Iris pigment epithelial cell (primary cell): ENCODE data around the gene ZDHHC12.

ENCODE experiments used
- DNase-seq: peaks from one replicate; pipeline ENCODE4 v3.0.0-alpha.2; 2011; ENCODE audit warnings: low read depth

The ZDHHC12 gene

GRCh38 chr9:128723866-128724743, at the start of gene ZDHHC12:
Gene ZDHHC12, minus strand, starts transcription at chr9:128724127. Its CDS starts 34 bp downstream, at chr9:128724093.
- peak; percentile 99 for DNase-seq

DNA sequence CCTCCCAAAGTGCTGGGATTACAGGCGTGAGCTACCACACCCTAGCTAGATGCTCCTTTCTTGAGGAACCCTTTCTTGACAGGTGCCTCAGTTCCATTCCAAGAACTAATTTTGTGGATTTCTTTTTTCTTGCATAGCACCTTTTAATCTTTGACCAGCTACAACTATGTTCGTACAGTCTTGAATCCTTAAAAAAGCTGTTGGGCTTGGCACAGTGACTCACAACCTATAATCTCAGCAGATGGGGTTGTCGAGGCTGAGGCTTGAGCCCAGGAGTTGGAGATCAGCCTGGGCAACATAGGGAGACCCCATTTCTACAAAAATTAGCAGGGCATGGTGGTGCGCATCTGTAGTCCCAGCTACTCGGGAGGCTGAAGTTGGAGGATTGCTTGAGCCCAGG, 49.1 kb upstream of the ZDHHC12 start:
- DNase-seq, result no peak

DNA sequence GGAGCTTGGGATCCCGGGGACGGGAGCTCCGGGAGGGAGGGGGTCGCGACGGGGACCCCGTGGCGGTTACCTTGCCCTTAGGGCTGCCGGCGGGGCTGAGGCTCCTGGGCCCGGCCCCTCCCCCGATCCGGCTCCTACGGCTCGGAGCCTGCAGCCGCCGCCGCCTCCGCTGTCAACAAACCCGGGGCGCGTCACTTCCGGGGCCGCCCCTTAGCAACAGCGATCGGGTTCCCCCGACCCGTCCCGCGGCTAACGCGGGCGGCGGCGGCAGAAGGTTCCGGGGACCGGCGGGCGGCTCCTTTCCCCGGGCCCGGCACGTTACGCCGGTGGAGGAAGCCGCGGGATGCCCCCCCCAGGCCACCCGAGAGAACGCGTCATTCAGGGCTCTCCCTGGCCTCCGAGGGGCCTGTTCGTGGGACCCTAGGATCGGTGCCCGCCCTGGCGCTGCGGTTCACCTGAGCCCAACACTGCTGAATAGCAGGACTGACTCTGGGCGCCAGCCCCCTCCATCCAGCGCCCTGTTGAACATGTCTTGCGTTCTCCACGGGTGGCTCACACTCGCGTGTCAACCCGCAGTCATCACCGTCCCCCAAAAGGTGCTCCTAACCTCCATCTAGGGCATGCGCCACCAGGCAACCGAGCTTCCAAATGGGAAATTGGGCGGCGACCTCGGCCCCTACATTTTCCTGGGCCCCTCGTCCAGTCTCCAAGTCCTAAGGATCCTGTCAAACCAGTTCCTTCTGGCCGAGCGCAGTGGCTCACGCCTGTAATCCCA, 48.0 kb upstream of the ZDHHC12 start, which contains the start of gene ZER1:
ZER1 (minus strand) TSS at position 183 of the 775 bp plus-strand sequence. CDS start 16,362 bp downstream, outside the sequence.
- peak; percentile 92 for DNase-seq

DNA sequence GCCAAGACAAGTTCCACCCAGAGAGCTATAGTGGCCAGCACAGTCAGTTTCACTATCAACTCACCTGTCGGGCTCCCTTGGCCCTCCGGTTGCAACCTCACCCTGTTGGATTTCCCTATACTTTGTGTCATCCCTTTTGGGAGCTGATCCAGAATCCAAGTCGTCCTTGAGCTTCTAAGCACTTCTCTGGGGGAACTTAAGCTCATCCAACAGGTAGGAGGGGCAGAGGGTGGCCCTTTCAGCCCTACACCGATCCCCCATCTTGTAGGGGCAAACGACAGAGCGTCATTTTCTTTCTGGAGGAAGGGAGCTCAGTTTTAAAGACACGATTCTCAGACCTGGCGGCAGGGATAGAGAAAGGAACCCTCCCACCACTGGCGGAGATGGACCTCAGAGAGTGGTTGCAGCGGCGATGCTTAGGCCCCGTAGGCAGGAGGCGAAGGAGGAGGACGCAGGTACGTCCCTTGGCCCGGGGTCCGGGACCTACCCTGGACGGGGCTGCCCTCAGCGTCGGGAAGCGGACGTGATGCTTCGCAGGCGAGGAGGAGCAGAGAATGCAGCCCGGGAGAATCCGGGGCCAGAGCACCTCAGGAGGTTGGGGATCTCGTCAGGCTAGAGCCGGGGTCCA, 47.3 kb upstream of the ZDHHC12 start:
- DNase-seq, result peak; percentile 32

GRCh38 chr9:128770286-128771030, 46.5 kb upstream of the ZDHHC12 start:
- no peak for DNase-seq

- no peak for DNase-seq
Observed at GRCh38 chr9:128768606-128769005, 44.7 kb upstream of the ZDHHC12 start.

GRCh38 chr9:128765499-128765898, 41.6 kb upstream of the ZDHHC12 start:
- no peak for DNase-seq

DNA sequence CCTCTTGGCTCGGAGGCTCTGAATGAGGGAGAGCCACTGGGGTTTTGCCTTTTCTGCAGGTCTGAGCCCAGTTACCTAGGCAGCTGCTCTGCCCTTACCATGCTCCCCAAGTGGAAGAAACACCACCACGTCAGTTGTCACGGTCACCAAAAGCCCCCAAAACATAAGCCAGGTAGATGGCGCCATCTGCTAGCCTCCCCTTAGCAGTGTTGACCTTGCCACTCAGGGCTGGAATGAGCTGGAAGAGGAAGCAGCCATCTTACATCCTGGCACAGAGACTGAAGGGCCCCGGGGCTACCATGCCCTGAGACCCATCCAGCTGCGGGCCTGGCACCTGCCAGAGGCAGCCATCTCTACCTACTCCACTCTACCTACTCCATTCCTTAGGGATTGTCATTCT, 40.4 kb upstream of the ZDHHC12 start:
- DNase-seq, result no peak

DNA sequence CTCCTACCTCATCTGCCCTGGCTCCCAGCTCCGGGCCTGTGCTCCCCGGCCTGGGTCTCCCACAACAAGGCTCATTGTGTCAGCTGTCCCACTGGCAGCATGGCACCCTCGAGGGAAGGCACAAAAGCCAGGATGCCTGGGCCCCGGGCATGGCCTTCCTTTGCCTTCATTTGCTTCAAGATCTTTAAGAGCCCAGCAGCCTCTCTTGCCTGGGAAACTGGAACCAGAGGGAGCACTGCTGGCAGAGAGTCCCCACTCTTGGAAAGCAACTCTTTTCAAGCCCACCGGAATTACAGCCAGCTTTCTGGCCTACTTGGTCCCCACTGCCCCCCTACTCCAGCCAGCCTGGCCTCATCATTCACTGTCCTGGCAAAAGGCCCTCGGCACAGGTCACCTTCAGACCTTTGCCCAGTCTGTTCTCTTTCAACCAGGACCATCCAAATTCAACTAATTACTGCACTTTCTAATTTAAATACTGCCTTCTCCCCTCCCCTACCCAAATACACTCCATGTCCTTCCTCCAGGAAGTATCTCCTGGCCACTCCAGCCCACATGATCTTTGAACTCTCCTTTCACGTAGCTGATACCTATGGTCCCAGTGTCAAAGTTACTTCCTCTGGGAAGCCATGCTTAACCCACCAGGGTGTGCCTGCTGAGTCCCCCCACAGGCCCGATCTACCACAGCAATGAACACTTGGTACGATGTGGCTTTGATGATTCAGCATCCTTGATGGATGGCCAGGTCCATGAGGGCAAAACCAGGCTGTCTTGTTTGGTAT, 38.9 kb upstream of the ZDHHC12 start:
- no peak for DNase-seq

DNA sequence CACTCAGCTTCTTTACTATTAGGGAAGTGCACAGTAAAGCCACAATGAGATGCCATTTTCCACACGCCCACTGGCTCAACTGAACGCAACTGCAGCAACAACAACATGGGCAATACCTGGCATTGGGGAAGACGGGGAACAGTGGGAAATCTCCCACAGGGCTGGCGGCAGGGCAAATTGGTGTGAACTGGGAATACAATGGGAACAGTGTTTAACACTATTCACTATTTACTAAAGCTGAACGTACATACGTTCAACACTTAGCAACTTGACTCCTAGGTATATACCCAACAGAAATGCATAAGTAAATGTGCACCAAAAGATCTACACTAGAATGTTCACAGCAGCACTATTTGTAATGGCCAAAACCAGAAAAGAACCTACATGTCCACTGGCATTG, 33.7 kb upstream of the ZDHHC12 start:
- DNase-seq, result no peak

DNA sequence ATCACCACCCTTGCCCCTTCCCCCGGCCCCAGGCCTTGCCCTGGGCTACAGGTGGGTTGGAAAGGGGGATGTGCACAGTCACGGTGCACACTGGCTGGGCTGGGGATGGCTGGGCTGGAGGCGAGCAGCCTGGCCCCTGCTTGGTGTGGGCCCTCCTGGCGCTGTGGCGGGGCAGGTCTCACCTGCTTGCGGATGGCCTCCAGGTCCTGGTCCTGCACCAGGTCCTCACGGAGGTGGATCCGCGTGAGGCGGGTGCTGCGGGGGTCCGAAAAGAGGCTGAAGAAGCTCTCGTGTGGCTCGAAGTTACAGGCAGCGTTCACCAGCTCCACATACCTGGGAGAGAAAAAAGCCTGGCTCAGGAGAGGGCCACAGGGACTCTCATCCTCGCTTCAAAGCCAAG, 29.7 kb upstream of the ZDHHC12 start:
- DNase-seq, result no peak

GRCh38 chr9:128750926-128751595, 27.1 kb upstream of the ZDHHC12 start:
- no peak for DNase-seq

DNA sequence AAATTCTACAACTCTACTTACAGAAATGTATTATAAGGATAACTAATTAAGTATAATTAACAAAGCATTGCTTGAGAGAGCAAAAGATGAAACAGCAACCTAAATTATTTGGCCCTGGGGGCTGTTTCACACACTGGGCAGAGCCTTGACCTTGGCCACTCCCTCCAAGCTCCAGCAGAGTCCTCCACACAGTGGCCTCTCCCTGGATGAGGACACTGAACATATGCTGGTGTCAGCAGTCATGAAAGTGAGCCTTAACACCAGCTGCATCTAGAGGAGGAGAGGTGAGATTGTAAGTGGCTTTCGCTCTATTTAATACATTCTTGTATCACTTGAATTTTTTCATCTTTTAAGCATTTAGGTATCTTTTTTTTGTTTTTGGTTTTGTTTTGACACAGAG, 23.3 kb upstream of the ZDHHC12 start:
- no peak for DNase-seq

DNA sequence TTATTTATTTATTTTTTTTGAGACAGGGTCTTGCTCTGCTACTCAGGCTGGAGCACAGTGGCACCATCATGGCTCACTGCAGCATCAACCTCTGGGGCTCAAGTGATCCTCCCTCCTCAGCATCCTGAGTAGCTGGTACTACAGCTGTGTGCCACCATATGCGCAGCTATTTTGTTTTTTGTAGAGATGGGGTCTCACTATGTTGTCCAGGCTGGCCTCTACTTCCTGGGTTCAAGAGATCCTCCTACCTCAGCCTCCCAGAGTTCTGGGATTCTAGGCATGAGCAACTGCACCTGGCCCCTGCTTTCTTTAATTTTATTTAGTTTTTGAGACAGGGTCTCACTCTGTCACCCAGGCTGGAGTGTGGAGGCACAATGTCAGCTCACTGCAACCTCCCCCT, 19.5 kb upstream of the ZDHHC12 start:
- DNase-seq, result no peak

DNA sequence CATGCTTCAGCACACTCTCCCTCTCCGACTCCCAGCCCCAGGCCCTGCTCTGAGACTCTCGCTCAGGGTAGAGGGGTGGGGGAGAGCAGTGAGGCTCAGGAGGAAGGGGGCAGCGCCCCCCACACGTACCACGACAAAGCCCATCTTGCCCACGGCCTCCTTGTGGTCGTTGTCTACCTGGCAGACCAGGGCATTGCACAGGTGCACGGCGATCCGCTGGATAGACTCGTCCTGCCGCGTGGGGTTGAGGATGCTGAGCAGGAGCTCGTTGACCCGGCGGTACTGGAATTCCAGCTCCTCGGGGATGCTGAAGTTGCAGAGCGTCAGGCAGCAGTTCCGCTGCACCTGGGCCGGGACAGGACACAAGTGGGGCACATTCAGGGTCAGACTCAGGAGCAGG, 18.5 kb upstream of the ZDHHC12 start:
- DNase-seq, result no peak

DNA sequence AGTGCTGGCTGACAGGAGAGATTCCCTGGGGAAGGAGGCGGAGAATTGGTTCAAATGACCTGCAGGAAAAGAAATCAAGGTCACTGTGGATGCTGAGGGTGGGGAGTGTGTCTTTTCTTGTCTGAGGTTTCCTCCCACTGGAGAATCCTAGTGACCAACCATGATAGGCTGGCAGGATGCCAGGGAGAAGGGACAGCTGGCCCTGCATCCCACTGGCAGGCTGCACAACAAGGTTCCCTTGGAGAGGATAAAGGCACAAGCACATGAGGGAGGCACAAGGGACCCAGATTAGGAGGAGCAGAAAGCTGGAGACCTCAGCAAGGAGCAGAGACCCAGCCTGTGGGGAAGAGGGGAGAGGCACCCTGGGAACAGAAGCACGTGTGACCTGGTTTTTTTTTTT, 11.4 kb upstream of the ZDHHC12 start:
- DNase-seq, result no peak

DNA sequence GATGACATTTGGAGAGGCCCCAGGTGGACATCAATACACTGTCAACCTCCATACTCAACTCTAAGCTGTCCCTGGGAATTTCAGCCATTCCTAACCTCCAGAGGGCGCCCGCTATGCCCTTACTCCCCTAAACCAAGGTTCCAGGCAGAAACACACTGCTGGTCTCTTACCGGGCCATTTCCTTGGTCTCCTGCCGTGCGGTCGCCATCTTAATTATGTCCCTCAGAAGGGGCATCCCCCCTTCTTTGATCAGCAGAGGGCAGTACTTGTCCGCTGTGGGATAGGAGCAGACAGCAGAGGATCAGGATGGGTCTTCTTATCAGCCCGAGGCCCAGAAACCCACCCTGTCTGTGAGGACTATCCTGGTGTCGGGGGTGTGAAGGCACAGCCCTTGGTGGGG, 9.3 kb upstream of the ZDHHC12 start:
- peak; percentile 85 for DNase-seq

- no peak for DNase-seq
Observed at GRCh38 chr9:128732576-128732975, 8.6 kb upstream of the ZDHHC12 start.

- no peak for DNase-seq
Observed at GRCh38 chr9:128731691-128732090, 7.8 kb upstream of the ZDHHC12 start.

GRCh38 chr9:128731093-128731492, 7.2 kb upstream of the ZDHHC12 start:
- DNase-seq, result no peak
